Kidney (tissue), 14 donors: ENCODE measurements around the gene TRIM74. TPM values are rescaled to one million over a fixed set of nuclear protein-coding genes. Genes with fewer than 3 reads are reported as not detected.

Source experiments
- DNase-seq, 5 donors: peaks; one replicate each; pipeline ENCODE4 v3.0.0-alpha.2; 2013 to 2020
- FAIRE-seq: peaks from 2 replicates; lab custom pipeline; 2012; peaks lifted over from hg19 to GRCh38; lab: Jason Lieb, UNC
- H3K27ac ChIP-seq, 2 donors: one replicate each; pipeline ENCODE4 v1.7.0; 2013; ENCODE audit warnings: low read depth in 2 of 2, low read length in 2 of 2, inconsistent platforms in 1 of 2
- H3K27me3 ChIP-seq: one replicate; pipeline ENCODE4 v1.7.1; 2013; ENCODE audit warnings: low read length, inconsistent platforms; ENCODE audit not compliant: control insufficient read depth, insufficient read depth
- H3K36me3 ChIP-seq, 3 donors: one replicate each; pipeline versions ENCODE4 v1.7.0 to v1.7.1; 2013; ENCODE audit warnings: low read length in 3 of 3, control low read depth in 1 of 3, inconsistent platforms in 1 of 3; ENCODE audit not compliant: insufficient read depth in 3 of 3, control insufficient read depth in 2 of 3
- H3K4me1 ChIP-seq, 3 donors: one replicate each; pipeline versions ENCODE4 v1.7.0 to v1.7.1; 2013; ENCODE audit warnings: low read length in 3 of 3, inconsistent platforms in 1 of 3, low read depth in 1 of 3; ENCODE audit not compliant: control insufficient read depth in 2 of 3, insufficient read depth in 2 of 3
- H3K4me3 ChIP-seq, 3 donors: one replicate each; pipeline versions ENCODE4 v1.7.0 to v1.8.1; 2013; ENCODE audit warnings: low read length in 3 of 3, control low read depth in 1 of 3, inconsistent platforms in 1 of 3
- H3K9ac ChIP-seq, 3 donors: one replicate each; pipeline versions ENCODE4 v1.7.0 to v1.7.1; 2013; ENCODE audit warnings: low read length in 3 of 3, control low read depth in 1 of 3, inconsistent platforms in 1 of 3
- H3K9me3 ChIP-seq, 3 donors: one replicate each; pipeline versions ENCODE4 v1.7.0 to v1.7.1; 2013; ENCODE audit warnings: low read length in 3 of 3, control low read depth in 1 of 3, inconsistent platforms in 1 of 3; ENCODE audit not compliant: control insufficient read depth in 2 of 3, insufficient read depth in 1 of 3
- CTCF ChIP-seq: IDR thresholded peaks from 3 replicates; pipeline ENCODE4 v1.5.1; 2012; ENCODE audit warnings: mild to moderate bottlenecking, moderate library complexity, borderline replicate concordance; ENCODE audit not compliant: insufficient read depth; ENCODE audit errors: extremely low read depth
- intact Hi-C: fragments of 100-400 bp; cut with DNase I; formaldehyde crosslinking; loops from one replicate; pipeline ENCODE4 v1.11.1; 2022
- polyA plus RNA-seq: library from polyadenylated mRNA; stranded (reverse); fragments of 350-450 nt; fragmentation: Illumina TruSeq; extraction: RNeasy Lipid Tissue Mini Kit (QIAGEN cat#74804); gene quantifications from one replicate; pipeline ENCODE4 v1.2.3, GENCODE V29; 2014; ENCODE audit warnings: low read depth, low replicate concordance; ENCODE audit not compliant: insufficient read depth
- total RNA-seq: library from RNA; stranded (reverse); fragmentation: NEBNext Ultra II Directional; extraction: Animal tissue kit (Norgen Biotek cat#: 25700); gene quantifications from one replicate; pipeline ENCODE4 v1.2.1, GENCODE V29; 2021
- donor health status: control.
- donor health status: control.
- donor health status: control.
- donor health status: control.
- donor health status: control.
- donor health status: DM: yes; HTN: yes; CAD: no.
- donor health status: Normal renal cell carcinoma (clear cell type).

TRIM74 gene
- total and polyA plus RNA-seq, 2 donors from 2014 or later: 1.3 TPM; not detected in 1

GRCh38 chr7:72924733-72925545, 44.3 kb downstream of the TRIM74 start, which contains the start of gene POM121:
Gene POM121 (plus strand): TSS chr7:72925095. CDS start chr7:72925122, 27 bp downstream.
- Histone ChIP-seq H3K36me3 (peaks cover 3 to 24% (median 13%) of the 10 kb centered on the region in 3 donors), H3K4me3 (peak within 1 kb of the TSS; percentile 95 to 99 (median 97)), H3K27me3 (no peaks in the 10 kb centered on the region), H3K27ac (peak within 1 kb of the TSS; percentile 82 to 87), H3K9ac (peak within 1 kb of the TSS; percentile 94 to 100 (median 96)), H3K9me3 (no peaks in the 10 kb centered on the region), H3K4me1 (peaks cover 0 to 7% (median 3%) of the 10 kb centered on the region in 3 donors)
- TF ChIP-seq CTCF: no peak
- DNase-seq (peak; percentile 86 to 95 (median 92)), FAIRE-seq (no peak)
- intact Hi-C loops: no loop called here

GRCh38 chr7:72924386-72924732, 44.9 kb downstream of the TRIM74 start:
- intact Hi-C loops: no loop called here
- H3K4me1 ChIP-seq: peaks cover 0 to 7% (median 3%) of the 10 kb centered on the region in 3 donors
- FAIRE-seq (no peak), DNase-seq (no peak)
- no peaks in the 10 kb centered on the region for H3K9me3 ChIP-seq
- no peak for TF ChIP-seq CTCF
- peak overlapping the region; percentile 94 to 100 (median 96) for H3K9ac ChIP-seq
- peaks cover 3 to 24% (median 11%) of the 10 kb centered on the region in 3 donors for H3K36me3 ChIP-seq
- H3K27me3 ChIP-seq: no peaks in the 10 kb centered on the region
- peak overlapping the region; percentile 82 to 87 for H3K27ac ChIP-seq
- H3K4me3 ChIP-seq: peak overlapping the region; percentile 95 to 99 (median 97)

GRCh38 chr7:72919256-72919775, 50.0 kb downstream of the TRIM74 start:
- no peak for FAIRE-seq
- no peak overlapping the region for H3K27ac ChIP-seq
- intact Hi-C loops: no loop called here
- no peaks in the 10 kb centered on the region for H3K27me3 ChIP-seq
- H3K9ac ChIP-seq: no peak overlapping the region
- peaks cover 0 to 4% (median 0%) of the 10 kb centered on the region in 3 donors for H3K36me3 ChIP-seq
- no peak for DNase-seq
- H3K4me1 ChIP-seq: peaks cover 0 to 3% (median 0%) of the 10 kb centered on the region in 3 donors
- no peaks in the 10 kb centered on the region for H3K9me3 ChIP-seq
- no peak overlapping the region for H3K4me3 ChIP-seq
- TF ChIP-seq CTCF: no peak
